ENCODE data around the gene CMIP.

CMIP gene

DNA sequence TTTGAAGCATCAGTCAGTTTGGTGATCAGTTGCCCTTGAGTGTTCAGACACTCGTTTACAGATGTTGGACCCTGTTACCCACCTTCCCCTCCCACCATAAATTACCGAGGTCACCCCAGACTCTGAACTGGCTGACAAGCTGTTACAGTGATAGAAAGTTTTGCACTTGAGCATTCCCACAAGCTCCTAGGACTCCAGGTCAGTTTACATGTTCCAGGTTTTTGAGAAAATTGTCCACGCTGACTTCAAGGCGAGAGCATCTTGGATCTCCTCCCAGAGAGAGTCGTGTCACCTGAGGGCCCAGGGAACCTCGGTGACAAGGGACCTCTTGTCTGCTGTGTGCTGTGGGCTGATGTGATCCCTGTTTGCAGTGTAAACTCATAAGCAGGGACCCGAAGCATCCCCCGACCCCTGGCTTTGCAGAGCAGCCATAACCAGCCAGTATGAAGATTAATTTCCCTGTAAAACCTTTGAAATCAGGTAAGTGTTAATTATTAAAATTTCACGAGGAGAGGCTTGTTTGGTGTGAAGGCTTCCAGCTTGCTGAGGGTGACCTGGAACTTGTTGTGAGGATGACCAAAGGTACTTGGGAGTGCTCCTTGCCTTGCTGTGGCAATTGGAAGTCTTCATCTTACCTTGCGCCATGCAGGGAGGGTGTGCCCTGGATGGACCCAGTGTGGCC, 91.2 kb downstream of the CMIP start:
- no peak for DNase-seq (ENCODE audit: low read depth in 2 of 2)

- no peak for DNase-seq (ENCODE audit: low read depth in 2 of 2)
Measured at GRCh38 chr16:81536648-81537047, 92.0 kb downstream of the CMIP start.

GRCh38 chr16:81537721-81538561, 93.3 kb downstream of the CMIP start:
- DNase-seq (ENCODE audit: low read depth in 2 of 2), result no peak

GRCh38 chr16:81539009-81539758, 94.6 kb downstream of the CMIP start:
- DNase-seq (ENCODE audit: low read depth in 2 of 2), result no peak

DNA sequence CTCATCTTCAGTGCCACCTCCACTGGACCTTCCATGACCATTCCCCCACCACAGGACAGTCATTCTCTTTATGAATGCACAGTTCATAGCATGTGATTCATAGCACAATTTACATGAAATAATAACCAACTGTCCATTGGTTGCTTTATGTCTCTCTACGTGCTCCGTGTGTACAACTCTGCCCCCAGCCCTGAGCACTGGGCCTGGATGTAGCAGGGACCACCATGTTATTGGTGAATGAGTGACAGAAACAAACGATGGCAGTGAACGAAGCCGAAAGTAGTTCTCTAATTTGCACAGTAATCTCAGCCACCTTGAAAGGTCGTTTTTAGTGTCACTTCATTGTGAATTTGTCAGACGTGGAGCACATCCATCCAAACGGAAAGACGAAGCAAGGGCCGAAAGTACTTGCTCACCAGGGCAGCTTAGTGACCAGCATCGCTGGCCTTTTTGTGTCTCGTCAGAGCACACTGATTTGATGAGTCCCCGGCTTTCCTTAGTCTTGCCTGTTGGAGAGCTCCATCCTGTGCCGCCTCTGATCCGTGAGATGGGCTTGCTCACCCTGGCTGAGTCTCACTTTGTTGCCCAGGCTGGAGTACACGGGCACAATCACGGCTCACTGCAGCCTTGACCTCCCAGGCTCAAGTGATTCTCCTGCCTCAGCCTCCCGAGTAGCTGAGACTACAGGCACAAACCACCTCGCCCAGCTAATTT, 95.3 kb downstream of the CMIP start:
- DNase-seq (ENCODE audit: low read depth in 2 of 2), result no peak

DNA sequence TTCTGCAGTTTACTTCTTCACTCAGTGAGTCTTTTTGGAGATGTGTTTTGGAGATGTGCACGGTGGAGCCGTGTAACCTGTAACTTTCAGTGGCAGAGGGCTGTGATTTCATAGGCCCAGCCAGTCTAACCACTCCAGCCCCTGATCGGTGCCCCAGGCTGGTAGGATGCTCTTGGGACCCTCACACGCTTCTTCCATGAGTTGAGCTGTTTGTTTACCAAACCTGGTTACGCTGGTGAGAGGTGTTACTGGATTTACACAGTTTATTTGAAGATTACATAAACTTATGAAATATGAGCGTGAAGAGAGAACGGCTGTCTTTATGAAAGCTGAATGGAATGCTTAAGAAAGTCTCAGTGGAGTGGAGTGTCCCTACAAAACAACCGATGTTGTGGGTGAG, 96.7 kb downstream of the CMIP start:
- no peak for DNase-seq (ENCODE audit: low read depth in 2 of 2)

- DNase-seq (ENCODE audit: low read depth in 2 of 2), result no peak
Measured at GRCh38 chr16:81542609-81543570, 98.3 kb downstream of the CMIP start.

DNA sequence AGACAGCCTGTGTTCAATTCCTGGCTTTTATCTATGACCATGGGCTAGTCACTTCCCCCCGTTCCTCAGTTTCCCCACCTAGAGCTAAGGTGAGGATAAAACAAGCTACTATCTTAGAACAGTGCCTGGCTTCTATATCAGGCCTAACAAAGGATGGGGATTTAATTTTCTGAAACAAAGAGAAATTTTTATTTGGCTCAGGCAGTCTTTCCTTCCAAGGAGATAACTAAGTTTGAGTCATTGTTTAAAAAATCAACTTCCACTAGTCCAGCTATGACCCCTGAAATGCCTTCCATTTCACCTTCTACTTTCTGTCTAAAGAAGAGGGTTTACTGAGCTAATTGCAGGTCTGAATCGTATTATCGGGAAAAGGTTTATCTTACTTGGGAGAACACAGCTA, 99.0 kb downstream of the CMIP start:
- DNase-seq (ENCODE audit: low read depth in 2 of 2), result no peak

DNA sequence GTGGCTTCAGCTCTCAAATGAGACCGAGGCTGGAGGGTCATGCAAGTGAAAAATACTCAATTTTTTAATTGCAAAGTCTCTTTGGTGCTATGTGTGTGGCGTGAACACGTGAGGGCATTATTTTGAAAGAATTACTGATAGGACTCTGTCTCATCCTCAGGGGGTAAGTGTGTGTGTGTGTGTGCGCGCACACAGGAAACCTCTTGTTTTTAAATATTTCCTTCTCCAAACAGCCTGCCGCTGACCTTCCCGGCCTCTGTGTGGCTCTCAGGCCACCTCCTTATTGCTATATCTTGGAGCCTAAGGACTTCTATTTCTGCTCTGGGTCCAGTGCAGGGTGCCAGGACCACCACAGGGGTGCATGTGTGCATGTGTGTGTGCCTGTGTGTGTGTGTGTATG, 99.7 kb downstream of the CMIP start:
- no peak for DNase-seq (ENCODE audit: low read depth in 2 of 2)

DNA sequence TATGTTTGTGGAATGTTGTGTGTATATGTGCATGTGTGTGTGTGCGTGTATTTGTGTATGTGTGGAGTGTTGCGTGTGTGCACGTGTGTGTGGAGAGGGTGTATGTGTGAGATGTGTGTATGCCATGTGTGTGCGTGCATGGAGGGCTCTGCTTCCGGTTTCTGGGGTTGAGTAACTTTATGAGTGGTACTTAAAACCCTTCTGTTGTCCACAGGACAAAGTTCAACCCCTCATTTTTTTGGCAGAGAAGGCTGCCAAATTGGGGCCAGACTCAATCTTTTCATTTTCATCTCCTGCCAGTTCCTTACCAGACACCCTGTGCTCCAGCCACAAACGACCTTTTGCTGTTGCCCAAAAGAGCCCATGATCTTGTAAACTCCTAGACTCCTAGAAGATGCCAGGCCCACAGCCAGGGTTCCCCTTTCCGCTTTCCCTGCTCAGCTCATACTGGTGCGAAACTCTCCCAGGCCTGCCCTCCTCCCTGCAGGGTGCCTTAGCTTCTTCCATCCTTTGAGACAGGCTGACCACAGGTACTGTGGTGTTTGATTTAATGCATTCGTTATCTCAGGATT, 100.2 kb downstream of the CMIP start:
- no peak for DNase-seq (ENCODE audit: low read depth in 2 of 2)

GRCh38 chr16:81545470-81546250, 101.1 kb downstream of the CMIP start:
- DNase-seq (ENCODE audit: low read depth in 2 of 2), result no peak

DNA sequence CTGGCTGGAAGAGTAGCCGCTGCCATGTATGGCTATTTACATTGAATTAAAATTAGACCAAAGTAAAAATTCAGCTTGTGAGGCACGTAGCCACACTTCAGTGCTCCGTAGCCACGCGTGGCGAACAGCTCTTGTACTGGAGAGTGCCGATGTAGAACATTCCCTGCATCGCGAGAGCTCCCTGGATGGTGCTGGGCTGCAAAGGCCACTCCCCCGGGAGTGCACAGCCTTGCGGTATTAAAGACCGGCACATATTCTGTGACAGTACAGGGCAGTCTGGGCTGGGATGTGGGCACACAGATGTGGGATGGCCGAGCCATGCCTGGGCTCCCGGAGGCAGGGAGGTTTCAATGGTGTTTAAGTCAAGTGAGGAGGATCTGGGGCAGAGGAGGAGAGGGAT, 102.2 kb downstream of the CMIP start:
- DNase-seq (ENCODE audit: low read depth in 2 of 2), result no peak

DNA sequence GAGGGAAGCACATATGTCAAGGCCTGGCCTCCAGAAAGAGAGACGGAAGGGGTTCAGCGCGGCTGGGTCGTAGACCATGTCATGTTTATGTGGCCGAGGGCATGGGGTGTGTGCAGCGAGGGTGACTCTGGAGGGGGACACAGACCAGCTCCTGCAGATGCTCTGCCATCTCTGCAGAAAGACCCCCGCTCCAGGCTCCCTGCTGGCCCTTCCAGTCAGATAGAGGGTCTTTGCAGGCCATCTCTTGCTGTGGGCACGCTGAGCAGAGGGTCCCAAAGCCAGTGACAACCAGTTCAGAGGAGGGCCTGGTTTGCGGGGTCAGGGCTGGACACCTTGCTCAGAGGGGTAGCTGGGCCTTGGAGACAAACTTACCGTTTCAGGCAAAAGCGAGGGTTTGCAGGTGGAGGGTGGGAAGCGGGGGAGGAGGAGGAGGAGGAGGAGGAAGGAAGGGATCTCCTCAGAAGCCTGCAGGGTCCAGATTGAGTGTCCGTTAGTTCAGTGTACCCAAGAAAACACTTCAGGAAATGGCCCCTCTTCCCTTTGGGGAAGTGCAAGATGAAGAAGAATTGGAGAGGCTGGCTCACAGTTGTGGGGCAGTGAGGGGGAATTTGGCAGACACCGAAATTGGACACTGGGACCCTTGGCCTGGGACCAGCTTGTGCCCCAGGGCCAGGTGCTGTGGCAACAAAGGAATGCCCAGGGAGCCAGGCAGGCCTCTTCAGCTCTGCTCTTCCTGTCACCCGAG, 102.8 kb downstream of the CMIP start:
- DNase-seq (ENCODE audit: low read depth in 2 of 2), result no peak

DNA sequence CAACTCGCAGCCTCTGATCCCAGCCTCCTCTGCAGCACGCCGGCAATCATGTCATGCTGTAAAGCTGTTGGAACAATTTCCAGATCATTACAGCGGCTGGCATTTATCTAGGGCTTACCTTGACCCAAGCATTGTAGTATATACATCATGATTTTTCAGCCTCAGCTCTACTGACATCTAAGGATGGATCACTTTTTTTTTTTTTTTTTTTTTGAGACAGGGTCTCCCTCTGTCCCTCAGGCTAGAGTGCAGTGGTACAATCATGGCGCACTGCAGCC, 103.3 kb downstream of the CMIP start:
- no peak for DNase-seq (ENCODE audit: low read depth in 2 of 2)

- DNase-seq (ENCODE audit: low read depth in 2 of 2), result no peak
Measured at GRCh38 chr16:81548551-81548875, 103.9 kb downstream of the CMIP start.

DNA sequence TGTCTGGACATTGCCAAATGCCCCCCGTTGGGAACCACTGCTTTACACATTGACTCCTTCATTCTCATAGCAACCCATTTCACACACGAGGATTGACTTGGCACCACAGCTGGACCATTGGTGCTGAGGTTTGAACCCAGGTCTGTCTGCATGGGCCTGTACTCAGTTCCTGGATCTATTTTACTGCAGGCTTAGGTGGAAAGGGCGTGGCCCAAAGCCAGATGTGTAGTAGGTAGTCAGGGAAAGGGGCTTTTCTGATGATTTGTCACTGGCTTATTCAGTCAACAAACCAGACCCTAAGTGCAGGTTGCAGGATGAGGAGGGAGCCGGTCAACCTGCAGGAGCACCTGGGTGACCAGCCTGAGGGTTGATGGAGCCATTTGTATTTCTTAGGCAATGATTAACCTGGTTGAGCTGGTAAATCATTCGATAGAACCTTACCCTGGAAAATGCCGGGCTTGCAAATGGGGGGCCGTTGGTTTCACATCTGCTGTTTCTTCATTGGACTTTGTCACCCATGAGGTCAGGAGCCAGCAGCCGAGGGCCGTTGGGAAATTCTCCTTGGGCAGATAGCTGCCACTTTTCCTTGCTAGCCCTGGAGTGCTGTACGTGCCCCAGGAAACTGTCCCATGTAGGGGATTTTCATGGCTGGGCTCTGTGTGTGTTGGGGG, 104.4 kb downstream of the CMIP start:
- no peak for DNase-seq (ENCODE audit: low read depth in 2 of 2)

DNA sequence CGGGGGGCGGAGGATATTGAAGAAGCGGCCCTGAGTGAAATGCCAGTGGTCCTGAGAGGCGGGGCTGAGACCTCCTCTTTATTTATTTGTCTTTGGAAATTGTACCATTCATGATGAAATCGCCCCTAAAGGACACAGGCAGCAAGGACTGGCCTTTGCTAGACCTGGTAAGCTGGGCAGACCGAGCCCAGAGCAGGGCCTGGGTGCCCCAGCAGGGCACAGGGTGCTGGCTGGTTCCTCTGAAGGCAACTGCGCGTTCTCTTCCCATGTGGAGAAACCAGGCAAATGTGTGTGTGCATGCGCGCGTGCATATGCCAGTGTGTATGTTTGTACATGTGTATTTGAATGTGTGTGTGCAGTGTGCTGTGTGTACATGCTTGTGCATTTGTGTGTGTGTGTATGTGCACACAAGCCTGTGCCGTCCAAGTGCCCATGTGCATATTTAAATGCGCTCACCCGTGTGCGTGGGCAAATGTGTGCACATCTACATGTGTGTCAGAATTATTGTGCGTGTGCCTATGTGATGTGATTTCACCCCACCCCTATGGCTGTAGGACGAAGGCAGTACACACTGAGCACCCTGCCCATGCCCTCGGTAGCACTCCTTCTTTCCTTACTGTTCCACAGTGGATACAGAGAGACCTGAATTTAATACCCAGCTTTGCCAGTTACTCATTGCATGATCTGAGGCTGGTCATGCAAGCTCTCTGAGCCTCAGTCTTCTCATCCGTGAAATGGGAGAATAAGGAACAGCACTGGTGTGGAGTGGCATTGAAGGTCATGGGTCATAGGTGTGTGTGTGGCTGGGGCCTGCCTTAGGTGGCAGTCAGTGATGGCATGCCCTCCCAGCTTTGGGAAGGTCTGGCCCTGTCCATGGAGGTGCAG, 105.2 kb downstream of the CMIP start:
- no peak for DNase-seq (ENCODE audit: low read depth in 2 of 2)

DNA sequence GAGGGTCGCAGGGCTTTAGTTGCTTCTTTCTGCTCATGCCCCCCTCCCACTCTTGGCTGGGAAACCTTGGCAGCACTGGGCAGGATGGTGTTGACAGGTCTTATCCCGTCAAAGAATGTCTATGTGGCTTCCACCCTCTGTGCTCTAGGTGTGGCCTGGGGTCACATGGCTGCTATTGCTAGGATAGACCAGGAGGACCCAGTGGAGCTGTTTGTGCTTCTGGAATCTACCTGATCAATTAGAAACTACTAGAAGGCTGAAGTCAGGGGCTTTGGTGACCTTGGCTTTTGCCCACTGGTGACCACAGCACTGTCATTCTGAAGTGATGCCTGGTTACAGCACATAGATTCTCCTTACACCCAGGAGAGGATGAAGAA, 105.8 kb downstream of the CMIP start:
- no peak for DNase-seq (ENCODE audit: low read depth in 2 of 2)
